Nephron (organoid): ENCODE results near the gene LHB.
A peak's percentile ranks its signal among the peaks of the same experiment; 100 is the strongest.
"Not testable (repeated sequence)": the region's sequence is repeated elsewhere in the genome, so short reads cannot be mapped to it uniquely, and the experiment has no call there.

ENCODE experiments used
- H3K27ac Mint-ChIP-seq, 3 experiments: 2 replicates each; pipeline ENCODE4 v1.8.0; 2020; ENCODE audit warnings: mixed read lengths in 3 of 3, mild to moderate bottlenecking in 2 of 3, moderate library complexity in 1 of 3
- H3K27me3 Mint-ChIP-seq: 2 replicates; pipeline ENCODE4 v1.8.0; 2021; ENCODE audit warnings: low read depth, mild to moderate bottlenecking, moderate library complexity, mixed read lengths
- H3K36me3 Mint-ChIP-seq: 2 replicates; pipeline ENCODE4 v1.8.0; 2020; ENCODE audit warnings: low read depth, mixed read lengths
- H3K4me1 Mint-ChIP-seq: 2 replicates; pipeline ENCODE4 v1.8.0; 2020; ENCODE audit warnings: mixed read lengths
- H3K4me3 Mint-ChIP-seq, 3 experiments: 2 replicates each; pipeline ENCODE4 v1.8.0; 2020; ENCODE audit warnings: mild to moderate bottlenecking in 3 of 3, mixed read lengths in 3 of 3, moderate library complexity in 2 of 3
- H3K9me3 Mint-ChIP-seq: 2 replicates; pipeline ENCODE4 v1.8.0; 2020; ENCODE audit warnings: mixed read lengths
- CTCF ChIP-seq, 3 experiments: fragments of 200-600 bp; sonication (generic); IDR thresholded peaks; one replicate each; pipeline ENCODE4 v1.5.0; 2021; ENCODE audit warnings: antibody characterized with exemption in 3 of 3; ENCODE audit not compliant: unreplicated experiment in 3 of 3

Gene LHB

GRCh38 chr19:49061000-49061399 lies 44.1 kb upstream of the LHB start:
- Mint-ChIP-seq H3K9me3 (no peaks in the 10 kb centered on the region), H3K4me1 (peaks cover 23% of the 10 kb centered on the region), H3K27ac (no peak overlapping the region), H3K4me3 (peak overlapping the region in 1 of 3 experiments; percentile 38), H3K27me3 (peaks cover 57% of the 10 kb centered on the region), H3K36me3 (no peaks in the 10 kb centered on the region)
- no peak for TF ChIP-seq CTCF (IDR thresholded peaks at IDR 0.05; ENCODE audit: unreplicated experiment in 3 of 3)

- peaks cover 69% of the 10 kb centered on the region for H3K27me3 Mint-ChIP-seq
- no peaks in the 10 kb centered on the region for H3K9me3 Mint-ChIP-seq
- no peaks in the 10 kb centered on the region for H3K36me3 Mint-ChIP-seq
Measured at GRCh38 chr19:49059053-49059452, 42.2 kb upstream of the LHB start.

GRCh38 chr19:49058562-49058961 lies 41.7 kb upstream of the LHB start:
- TF ChIP-seq CTCF (IDR thresholded peaks at IDR 0.05; ENCODE audit: unreplicated experiment in 3 of 3), result no peak
- Mint-ChIP-seq H3K27me3 (peaks cover 74% of the 10 kb centered on the region), H3K36me3 (no peaks in the 10 kb centered on the region), H3K4me1 (peaks cover 16% of the 10 kb centered on the region), H3K4me3 (peak overlapping the region in 2 of 3 experiments; percentile 16 to 78), H3K9me3 (no peaks in the 10 kb centered on the region), H3K27ac (no peak overlapping the region)

More at GRCh38 chr19:49059053-49059452, 42.2 kb upstream of the LHB start:
- no peak overlapping the region for H3K27ac Mint-ChIP-seq
- TF ChIP-seq CTCF (IDR thresholded peaks at IDR 0.05; ENCODE audit: unreplicated experiment in 3 of 3), result no peak
- H3K4me3 Mint-ChIP-seq, result peak overlapping the region; percentile 1 to 8 (median 3)
- peaks cover 16% of the 10 kb centered on the region for H3K4me1 Mint-ChIP-seq

GRCh38 chr19:49057636-49058234 lies 40.8 kb upstream of the LHB start, which contains the start of gene CGB7:
TSS of gene CGB7 (minus strand) at chr19:49057749. CDS start at chr19:49055375, 2,374 bp downstream.
- no peak for TF ChIP-seq CTCF (IDR thresholded peaks at IDR 0.05; ENCODE audit: unreplicated experiment in 3 of 3)
- H3K36me3 Mint-ChIP-seq, result no peaks in the 10 kb centered on the region
- peaks cover 16% of the 10 kb centered on the region for H3K4me1 Mint-ChIP-seq
- H3K9me3 Mint-ChIP-seq, result no peaks in the 10 kb centered on the region
- H3K27me3 Mint-ChIP-seq, result peaks cover 75% of the 10 kb centered on the region
- no peak within 1 kb of the TSS for H3K27ac Mint-ChIP-seq
- H3K4me3 Mint-ChIP-seq, result peak within 1 kb of the TSS; percentile 76 to 78 (median 77)

- Mint-ChIP-seq H3K4me1 (peaks cover 16% of the 10 kb centered on the region), H3K27me3 (peaks cover 77% of the 10 kb centered on the region), H3K4me3 (peak overlapping the region; percentile 76 to 78 (median 77))
- not testable (repeated sequence) for H3K36me3 Mint-ChIP-seq, H3K9me3 Mint-ChIP-seq, H3K27ac Mint-ChIP-seq
Measured at GRCh38 chr19:49056902-49057596, 40.2 kb upstream of the LHB start.

- Mint-ChIP-seq H3K4me1 (peaks cover 16% of the 10 kb centered on the region), H3K27ac (no peak overlapping the region), H3K4me3 (peak overlapping the region; percentile 76 to 78 (median 77)), H3K36me3 (no peaks in the 10 kb centered on the region), H3K9me3 (no peaks in the 10 kb centered on the region), H3K27me3 (peaks cover 71% of the 10 kb centered on the region)
- peak in 2 of 3 experiments; percentile 16 to 32 for TF ChIP-seq CTCF (IDR thresholded peaks at IDR 0.05; ENCODE audit: unreplicated experiment in 3 of 3)
Measured at GRCh38 chr19:49056101-49056901, 39.4 kb upstream of the LHB start.

- H3K9me3 Mint-ChIP-seq, H3K27ac Mint-ChIP-seq, H3K4me1 Mint-ChIP-seq, H3K36me3 Mint-ChIP-seq, H3K4me3 Mint-ChIP-seq: not testable (repeated sequence)
- peaks cover 25% of the 10 kb centered on the region for H3K27me3 Mint-ChIP-seq
Measured at GRCh38 chr19:49050376-49051033, 33.6 kb upstream of the LHB start.

GRCh38 chr19:49049834-49050233 lies 32.9 kb upstream of the LHB start:
- not testable (repeated sequence) for H3K4me1 Mint-ChIP-seq, H3K36me3 Mint-ChIP-seq, H3K9me3 Mint-ChIP-seq, H3K27ac Mint-ChIP-seq, H3K4me3 Mint-ChIP-seq
- H3K27me3 Mint-ChIP-seq, result peaks cover 20% of the 10 kb centered on the region
